ENCODE measurements around the gene TAF1B. TPM values are rescaled to one million over a fixed set of nuclear protein-coding genes. Genes with fewer than 3 reads are reported as not detected.
A peak's percentile ranks its signal among the peaks of the same experiment; 100 is the strongest.

The TAF1B gene
- total RNA-seq, 1 donor from 2014 or later = 58.5 TPM

- no peaks in the 10 kb centered on the region for H3K36me3 ChIP-seq
- intact Hi-C loops (cut with DNase I) = no loop called here
- TF ChIP-seq CTCF (IDR thresholded peaks at IDR 0.05) = no peak
- no peak overlapping the region for H3K27ac ChIP-seq
- no peaks in the 10 kb centered on the region for H3K27me3 ChIP-seq
- peak in 1 of 2 donors; percentile 50 for DNase-seq (ENCODE audit: low spot score in 2 of 2)
- no peaks in the 10 kb centered on the region for H3K9me3 ChIP-seq
- no peak overlapping the region for H3K4me3 ChIP-seq
- H3K4me1 ChIP-seq = peaks cover 0 to 7% of the 10 kb centered on the region in 2 donors
These were observed 36.2 kb upstream of the TAF1B start for GRCh38 chr2:9807056-9807455.

- Histone ChIP-seq H3K9me3 (no peaks in the 10 kb centered on the region), H3K27ac (no peak overlapping the region), H3K4me1 (peaks cover 0 to under 1% of the 10 kb centered on the region in 2 donors), H3K27me3 (no peaks in the 10 kb centered on the region), H3K4me3 (no peak overlapping the region), H3K36me3 (no peaks in the 10 kb centered on the region)
- DNase-seq (ENCODE audit: low spot score in 2 of 2) = peak in 1 of 2 donors; percentile 59
- intact Hi-C loops (cut with DNase I) = no loop called here
- TF ChIP-seq CTCF (IDR thresholded peaks at IDR 0.05) = no peak
These were observed 35.5 kb upstream of the TAF1B start for GRCh38 chr2:9807555-9808305.

GRCh38 chr2:9808334-9809063, 34.8 kb upstream of the TAF1B start:
- no peaks in the 10 kb centered on the region for H3K9me3 ChIP-seq
- H3K27me3 ChIP-seq = no peaks in the 10 kb centered on the region
- TF ChIP-seq CTCF (IDR thresholded peaks at IDR 0.05) = no peak
- H3K27ac ChIP-seq = no peak overlapping the region
- peaks cover 0 to 4% of the 10 kb centered on the region in 2 donors for H3K4me1 ChIP-seq
- no peak for DNase-seq (ENCODE audit: low spot score in 2 of 2)
- intact Hi-C loops (cut with DNase I) = no loop called here
- no peak overlapping the region for H3K4me3 ChIP-seq
- H3K36me3 ChIP-seq = no peaks in the 10 kb centered on the region

GRCh38 chr2:9809064-9809356, 34.3 kb upstream of the TAF1B start:
- no peak overlapping the region for H3K27ac ChIP-seq
- DNase-seq (ENCODE audit: low spot score in 2 of 2) = peak in 1 of 2 donors; percentile 53
- intact Hi-C loops (cut with DNase I) = no loop called here
- H3K9me3 ChIP-seq = no peaks in the 10 kb centered on the region
- H3K4me1 ChIP-seq = peaks cover 0 to 7% of the 10 kb centered on the region in 2 donors
- H3K27me3 ChIP-seq = no peaks in the 10 kb centered on the region
- no peak for TF ChIP-seq CTCF (IDR thresholded peaks at IDR 0.05)
- H3K36me3 ChIP-seq = no peaks in the 10 kb centered on the region
- no peak overlapping the region for H3K4me3 ChIP-seq

- intact Hi-C loops (cut with DNase I) = loop anchor here (5.0 to 10.0 kb wide), 2 partner anchors 153 to 625 kb away; no protein-coding TSS in a partner anchor
- no peaks in the 10 kb centered on the region for H3K36me3 ChIP-seq
- no peak overlapping the region for H3K27ac ChIP-seq
- H3K4me1 ChIP-seq = peaks cover 0 to 7% of the 10 kb centered on the region in 2 donors
- DNase-seq (ENCODE audit: low spot score in 2 of 2) = peak in 1 of 2 donors; percentile 59
- TF ChIP-seq CTCF (IDR thresholded peaks at IDR 0.05) = no peak
- no peaks in the 10 kb centered on the region for H3K27me3 ChIP-seq
- no peak overlapping the region for H3K4me3 ChIP-seq
- no peaks in the 10 kb centered on the region for H3K9me3 ChIP-seq
These were observed 33.7 kb upstream of the TAF1B start for GRCh38 chr2:9809448-9810088.

Data from ascending aorta (tissue), 2 donors.